ENCODE data around the gene GYPA.

GRCh38 chr4:144090744-144091143 lies 49.8 kb downstream of the GYPA start:
- TF ChIP-seq, protein P1, sequence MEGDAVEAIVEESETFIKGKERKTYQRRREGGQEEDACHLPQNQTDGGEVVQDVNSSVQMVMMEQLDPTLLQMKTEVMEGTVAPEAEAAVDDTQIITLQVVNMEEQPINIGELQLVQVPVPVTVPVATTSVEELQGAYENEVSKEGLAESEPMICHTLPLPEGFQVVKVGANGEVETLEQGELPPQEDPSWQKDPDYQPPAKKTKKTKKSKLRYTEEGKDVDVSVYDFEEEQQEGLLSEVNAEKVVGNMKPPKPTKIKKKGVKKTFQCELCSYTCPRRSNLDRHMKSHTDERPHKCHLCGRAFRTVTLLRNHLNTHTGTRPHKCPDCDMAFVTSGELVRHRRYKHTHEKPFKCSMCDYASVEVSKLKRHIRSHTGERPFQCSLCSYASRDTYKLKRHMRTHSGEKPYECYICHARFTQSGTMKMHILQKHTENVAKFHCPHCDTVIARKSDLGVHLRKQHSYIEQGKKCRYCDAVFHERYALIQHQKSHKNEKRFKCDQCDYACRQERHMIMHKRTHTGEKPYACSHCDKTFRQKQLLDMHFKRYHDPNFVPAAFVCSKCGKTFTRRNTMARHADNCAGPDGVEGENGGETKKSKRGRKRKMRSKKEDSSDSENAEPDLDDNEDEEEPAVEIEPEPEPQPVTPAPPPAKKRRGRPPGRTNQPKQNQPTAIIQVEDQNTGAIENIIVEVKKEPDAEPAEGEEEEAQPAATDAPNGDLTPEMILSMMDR (IDR thresholded peaks at IDR 0.05) = no peak
- TF ChIP-seq EP300 (IDR thresholded peaks at IDR 0.05) (no peak), POLR2AphosphoS5 (IDR thresholded peaks at IDR 0.05) (no peak), POLR2A (IDR thresholded peaks at IDR 0.05; ENCODE audit: low read depth) (no peak)

Measured in esophagus muscularis mucosa (tissue), 4 donors.